ENCODE measurements around the gene CDK5R2.

Gene CDK5R2

DNA sequence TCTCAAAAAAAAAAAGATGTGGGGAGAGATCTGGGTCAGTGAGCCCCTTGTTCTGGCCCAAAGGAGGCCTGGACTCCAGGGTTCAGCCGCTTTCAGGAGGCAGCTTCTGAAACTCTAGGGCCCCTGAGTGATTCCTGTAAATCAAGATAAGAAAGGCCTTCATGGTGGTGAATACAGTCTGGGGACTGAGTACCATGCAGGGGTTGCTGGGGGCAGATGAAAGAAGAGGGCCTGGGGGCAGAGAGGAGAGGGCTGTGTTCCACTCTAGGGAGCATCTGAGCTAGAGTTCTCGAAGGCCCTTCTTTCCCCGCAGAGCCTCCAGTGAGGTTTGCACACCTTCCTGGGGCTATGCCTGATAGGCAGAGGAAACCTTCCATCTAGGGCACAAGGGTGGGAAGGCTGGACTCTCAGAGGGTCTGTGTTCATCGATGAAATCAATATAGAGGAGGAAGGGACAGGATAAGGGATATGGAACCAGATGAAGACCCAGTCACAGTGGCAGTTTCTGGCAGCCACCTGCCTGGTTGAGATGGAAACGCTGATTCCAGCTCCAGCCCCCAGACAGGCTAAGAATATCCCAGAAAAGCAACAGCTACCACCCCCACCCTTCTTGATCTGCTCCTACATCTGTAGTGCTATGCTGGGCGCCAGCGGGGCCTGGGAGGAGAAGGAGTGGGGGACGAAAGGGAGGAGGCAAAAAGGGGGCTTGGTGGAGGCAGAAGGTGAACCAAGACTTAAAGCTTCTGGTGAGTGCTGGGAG, 4.7 kb upstream of the CDK5R2 start:
- peak overlapping the region; percentile 78 for H3K27ac ChIP-seq
- TF ChIP-seq, protein P1, sequence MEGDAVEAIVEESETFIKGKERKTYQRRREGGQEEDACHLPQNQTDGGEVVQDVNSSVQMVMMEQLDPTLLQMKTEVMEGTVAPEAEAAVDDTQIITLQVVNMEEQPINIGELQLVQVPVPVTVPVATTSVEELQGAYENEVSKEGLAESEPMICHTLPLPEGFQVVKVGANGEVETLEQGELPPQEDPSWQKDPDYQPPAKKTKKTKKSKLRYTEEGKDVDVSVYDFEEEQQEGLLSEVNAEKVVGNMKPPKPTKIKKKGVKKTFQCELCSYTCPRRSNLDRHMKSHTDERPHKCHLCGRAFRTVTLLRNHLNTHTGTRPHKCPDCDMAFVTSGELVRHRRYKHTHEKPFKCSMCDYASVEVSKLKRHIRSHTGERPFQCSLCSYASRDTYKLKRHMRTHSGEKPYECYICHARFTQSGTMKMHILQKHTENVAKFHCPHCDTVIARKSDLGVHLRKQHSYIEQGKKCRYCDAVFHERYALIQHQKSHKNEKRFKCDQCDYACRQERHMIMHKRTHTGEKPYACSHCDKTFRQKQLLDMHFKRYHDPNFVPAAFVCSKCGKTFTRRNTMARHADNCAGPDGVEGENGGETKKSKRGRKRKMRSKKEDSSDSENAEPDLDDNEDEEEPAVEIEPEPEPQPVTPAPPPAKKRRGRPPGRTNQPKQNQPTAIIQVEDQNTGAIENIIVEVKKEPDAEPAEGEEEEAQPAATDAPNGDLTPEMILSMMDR (IDR thresholded peaks at IDR 0.05; ENCODE audit: low read depth, low read length), result no peak

DNA sequence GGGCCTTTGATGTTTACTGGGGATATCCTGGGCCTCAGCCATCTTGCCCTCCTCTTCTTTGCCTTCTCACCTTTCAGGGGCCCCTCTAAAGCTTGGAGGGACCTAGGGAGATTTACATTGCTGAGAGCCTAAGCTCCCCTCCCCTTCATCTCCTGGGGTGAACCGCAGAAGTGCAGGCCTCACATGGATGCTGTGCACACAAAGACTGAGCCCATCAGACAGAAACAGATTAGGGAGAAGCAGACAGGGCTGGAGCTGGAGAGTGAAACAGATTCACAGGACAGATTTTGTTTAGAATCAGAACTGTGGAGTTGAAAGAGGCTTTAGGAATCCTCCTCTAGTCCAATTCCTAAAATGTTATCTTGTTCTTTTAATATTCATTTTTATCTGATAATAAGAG, 3.4 kb upstream of the CDK5R2 start:
- Histone ChIP-seq H3K4me3 (ENCODE audit: low read depth, low read length) (no peak overlapping the region), H3K27ac (peak overlapping the region; percentile 78), H3K36me3 (peaks cover 2% of the 10 kb centered on the region; the same call in 1 of the 2 replicates), H3K9me3 (ENCODE audit: severe bottlenecking) (no peaks in the 10 kb centered on the region), H3K27me3 (ENCODE audit: insufficient read depth, low read depth, severe bottlenecking) (no peaks in the 10 kb centered on the region)
- peak; percentile 64 for DNase-seq
- TF ChIP-seq, protein P1 (IDR thresholded peaks at IDR 0.05; ENCODE audit: low read depth, low read length), result no peak

More for the DNA sequence above, 4.7 kb upstream of the CDK5R2 start:
- no peaks in the 10 kb centered on the region for H3K9me3 ChIP-seq (ENCODE audit: severe bottlenecking)
- DNase-seq, result peak; percentile 59
- H3K4me3 ChIP-seq (ENCODE audit: low read depth, low read length), result no peak overlapping the region
- H3K27me3 ChIP-seq (ENCODE audit: insufficient read depth, low read depth, severe bottlenecking), result no peaks in the 10 kb centered on the region
- H3K36me3 ChIP-seq, result peaks cover 2% of the 10 kb centered on the region; the same call in 1 of the 2 replicates

DNA sequence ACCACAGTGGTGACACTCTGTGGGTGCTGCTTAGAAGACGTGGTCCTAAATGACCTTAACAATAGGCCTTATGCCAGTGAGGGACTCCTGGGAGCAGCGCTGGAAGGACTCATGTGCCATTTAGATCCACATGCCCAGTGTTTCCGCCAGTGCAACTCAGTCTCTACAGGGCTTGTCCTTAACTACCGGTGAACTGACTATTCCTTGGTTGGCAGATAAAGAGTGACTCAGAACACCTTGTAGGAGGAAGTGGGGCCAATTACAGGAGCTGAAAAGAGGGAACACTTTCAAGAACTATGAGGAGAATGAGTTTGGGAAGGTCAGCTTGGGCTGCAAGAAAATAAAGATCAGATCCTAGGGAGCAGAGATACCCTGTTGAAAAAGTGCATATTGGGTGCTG, 1.8 kb upstream of the CDK5R2 start:
- Histone ChIP-seq H3K27me3 (ENCODE audit: insufficient read depth, low read depth, severe bottlenecking) (no peaks in the 10 kb centered on the region), H3K9me3 (ENCODE audit: severe bottlenecking) (no peaks in the 10 kb centered on the region), H3K36me3 (no peaks in the 10 kb centered on the region; the same call in 1 of the 2 replicates), H3K27ac (no peak overlapping the region), H3K4me3 (ENCODE audit: low read depth, low read length) (no peak overlapping the region)
- DNase-seq, result no peak
- TF ChIP-seq, protein P1 (IDR thresholded peaks at IDR 0.05; ENCODE audit: low read depth, low read length), result no peak

DNA sequence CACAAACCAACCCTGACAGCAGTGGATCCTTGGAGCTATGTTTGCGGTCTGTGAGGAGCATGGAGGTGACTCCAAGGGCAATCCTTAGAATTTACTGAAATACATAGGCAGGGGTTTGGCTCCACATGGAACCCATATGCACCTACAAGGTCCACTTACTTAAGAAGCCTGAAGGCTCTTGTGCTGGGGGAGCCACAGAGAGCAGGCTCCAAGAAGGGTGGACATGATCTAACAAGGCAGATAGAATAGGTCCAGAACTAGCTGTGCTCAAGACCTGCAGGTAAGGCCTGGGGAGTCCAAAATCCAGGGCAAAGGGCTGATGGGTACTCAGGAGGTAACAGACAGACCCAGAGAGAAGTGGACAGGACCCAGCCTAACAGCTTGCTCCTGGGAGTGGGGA, 1.2 kb upstream of the CDK5R2 start:
- no peak for DNase-seq
- no peak overlapping the region for H3K27ac ChIP-seq
- TF ChIP-seq, protein P1 (IDR thresholded peaks at IDR 0.05; ENCODE audit: low read depth, low read length), result no peak
- H3K27me3 ChIP-seq (ENCODE audit: insufficient read depth, low read depth, severe bottlenecking), result no peaks in the 10 kb centered on the region
- no peaks in the 10 kb centered on the region for H3K9me3 ChIP-seq (ENCODE audit: severe bottlenecking)
- H3K4me3 ChIP-seq (ENCODE audit: low read depth, low read length), result no peak overlapping the region
- no peaks in the 10 kb centered on the region; the same call in 1 of the 2 replicates for H3K36me3 ChIP-seq

DNA sequence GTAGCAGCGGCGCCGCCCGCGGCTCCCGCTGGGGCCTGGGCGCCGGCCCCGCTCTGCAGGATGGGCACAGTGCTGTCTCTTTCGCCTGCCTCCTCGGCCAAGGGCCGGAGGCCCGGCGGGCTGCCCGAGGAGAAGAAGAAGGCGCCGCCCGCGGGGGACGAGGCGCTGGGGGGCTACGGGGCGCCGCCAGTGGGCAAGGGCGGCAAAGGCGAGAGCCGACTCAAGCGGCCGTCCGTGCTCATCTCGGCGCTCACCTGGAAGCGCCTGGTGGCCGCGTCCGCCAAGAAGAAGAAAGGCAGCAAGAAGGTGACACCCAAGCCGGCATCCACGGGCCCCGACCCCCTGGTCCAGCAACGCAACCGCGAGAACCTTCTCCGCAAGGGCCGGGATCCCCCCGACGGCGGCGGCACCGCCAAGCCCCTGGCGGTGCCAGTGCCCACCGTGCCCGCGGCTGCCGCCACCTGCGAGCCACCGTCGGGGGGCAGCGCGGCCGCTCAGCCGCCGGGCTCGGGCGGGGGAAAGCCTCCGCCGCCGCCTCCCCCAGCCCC, 369 bp downstream of the CDK5R2 start:
- H3K36me3 ChIP-seq, result no peaks in the 10 kb centered on the region; the same call in 1 of the 2 replicates
- TF ChIP-seq, protein P1 (IDR thresholded peaks at IDR 0.05; ENCODE audit: low read depth, low read length), result 0 out of 2 replicates have a peak, but pooled peaks have one; percentile 17
- peak overlapping the region; percentile 75 for H3K4me3 ChIP-seq (ENCODE audit: low read depth, low read length)
- no peaks in the 10 kb centered on the region for H3K27me3 ChIP-seq (ENCODE audit: insufficient read depth, low read depth, severe bottlenecking)
- no peaks in the 10 kb centered on the region for H3K9me3 ChIP-seq (ENCODE audit: severe bottlenecking)
- no peak for DNase-seq
- peak overlapping the region; percentile 97 for H3K27ac ChIP-seq

All from WERI-Rb-1 (cell line).